IMR-90 (cell line): Measurements from ENCODE around the gene RNF182. TPM values are rescaled to one million over a fixed set of nuclear protein-coding genes. Genes with fewer than 3 reads are reported as not detected.

Experiments
- ATAC-seq: fragments of 200-7000 bp; cut with Tn5 transposase; 2 replicates; pipeline ENCODE4 v1.9.1; 2020; ENCODE audit warnings: low read depth, mild to moderate bottlenecking, moderate library complexity
- BruUV-seq: library from RNA; stranded (reverse); fragments of 400-500 nt; replicated peaks from 2 replicates; lab custom pipeline; 2021; lab: Mats Ljungman, UMichigan
- CTCF ChIA-PET: fragments of 300-600 bp; formaldehyde crosslinking; extraction: SDS; loops from one replicate; lab custom pipeline; 2021; ENCODE audit warnings: antibody characterized with exemption; lab: Yijun Ruan, JAX
- POLR2A ChIA-PET: fragments of 300-600 bp; sonication (Branson Sonifier 250); formaldehyde crosslinking; loops from one replicate; lab custom pipeline; 2022; ENCODE audit warnings: antibody characterized with exemption; ENCODE audit not compliant: unreplicated experiment; lab: Charles Lee
- DNase-seq: peaks from one replicate; pipeline ENCODE4 v3.0.0; 2013
- H2AFZ ChIP-seq: replicated peaks from 2 replicates; pipeline ENCODE3; 2013; ENCODE audit warnings: low read length, mild to moderate bottlenecking; ENCODE audit not compliant: poor library complexity
- H2AK5ac ChIP-seq: 2 replicates; pipeline ENCODE4 v1.6.1; 2013; ENCODE audit warnings: low read depth, low read length, inconsistent platforms
- H2AK9ac ChIP-seq: replicated peaks from 2 replicates; pipeline ENCODE3; 2013; ENCODE audit warnings: mild to moderate bottlenecking, low read depth, low read length, moderate library complexity; ENCODE audit not compliant: poor library complexity
- H2BK120ac ChIP-seq: 2 replicates; pipeline ENCODE4 v1.6.1; 2013; ENCODE audit warnings: low read depth, low read length, inconsistent platforms
- H2BK15ac ChIP-seq: 3 replicates; pipeline ENCODE4 v1.6.1; 2013; ENCODE audit warnings: low read depth, low read length, inconsistent platforms
- H2BK20ac ChIP-seq: 2 replicates; pipeline ENCODE4 v1.6.1; 2013; ENCODE audit warnings: low read depth, mild to moderate bottlenecking, inconsistent platforms, low read length, moderate library complexity
- H2BK5ac ChIP-seq: 2 replicates; pipeline ENCODE4 v1.6.1; 2013; ENCODE audit warnings: mild to moderate bottlenecking, low read depth, low read length, inconsistent platforms; ENCODE audit not compliant: poor library complexity, severe bottlenecking
- H3K14ac ChIP-seq: replicated peaks from 2 replicates; pipeline ENCODE4 v1.6.1; 2013; ENCODE audit warnings: low read depth, low read length, inconsistent platforms
- H3K18ac ChIP-seq: 2 replicates; pipeline ENCODE4 v1.6.1; 2013; ENCODE audit warnings: low read depth, low read length, control low read depth
- H3K23ac ChIP-seq: 2 replicates; pipeline ENCODE4 v1.6.1; 2013; ENCODE audit warnings: low read depth, low read length, inconsistent platforms
- H3K27ac ChIP-seq: 2 replicates; pipeline ENCODE4 v1.5.1; 2013; ENCODE audit warnings: mild to moderate bottlenecking, control low read depth, low read length; ENCODE audit not compliant: insufficient read depth
- H3K27me3 ChIP-seq: 2 replicates; pipeline ENCODE4 v1.6.1; 2013; ENCODE audit warnings: low read length; ENCODE audit not compliant: control insufficient read depth, insufficient read depth
- H3K36me3 ChIP-seq: 2 replicates; pipeline ENCODE4 v1.6.1; 2013; ENCODE audit warnings: low read length, mixed read lengths; ENCODE audit not compliant: control insufficient read depth, insufficient read depth
- H3K4ac ChIP-seq: 2 replicates; pipeline ENCODE4 v1.6.1; 2013; ENCODE audit warnings: low read depth, low read length, inconsistent platforms
- H3K4me1 ChIP-seq: 2 replicates; pipeline ENCODE4 v1.6.1; 2013; ENCODE audit warnings: low read length, mixed read lengths; ENCODE audit not compliant: control insufficient read depth, insufficient read depth
- H3K4me2 ChIP-seq: 2 replicates; pipeline ENCODE4 v1.6.1; 2013; ENCODE audit warnings: low read depth, mild to moderate bottlenecking, control low read depth, low read length, moderate library complexity
- H3K4me3 ChIP-seq: 2 replicates; pipeline ENCODE4 v1.5.1; 2013; ENCODE audit warnings: low read depth, mild to moderate bottlenecking, control low read depth, low read length, moderate library complexity; ENCODE audit not compliant: insufficient read depth
- H3K56ac ChIP-seq: 2 replicates; pipeline ENCODE4 v1.6.1; 2013; ENCODE audit warnings: low read length, inconsistent platforms; ENCODE audit not compliant: insufficient read depth; ENCODE audit errors: extremely low read depth
- H3K79me1 ChIP-seq, 2 experiments: 2 replicates each; pipeline ENCODE4 v1.6.1; 2013; ENCODE audit warnings: low read length in 2 of 2, inconsistent platforms in 1 of 2, low read depth in 1 of 2
- H3K9ac ChIP-seq: 2 replicates; pipeline ENCODE4 v1.6.1; 2013; ENCODE audit warnings: low read depth, low read length, control low read depth
- H3K9me1 ChIP-seq: 2 replicates; pipeline ENCODE4 v1.6.1; 2013; ENCODE audit warnings: low read length, inconsistent platforms; ENCODE audit not compliant: insufficient read depth
- H3K9me3 ChIP-seq: 2 replicates; pipeline ENCODE4 v1.6.1; 2013; ENCODE audit warnings: low read length; ENCODE audit not compliant: control insufficient read depth, insufficient read depth
- H4K20me1 ChIP-seq: 2 replicates; pipeline ENCODE4 v1.6.1; 2013; ENCODE audit warnings: low read length, inconsistent platforms; ENCODE audit not compliant: insufficient read depth
- H4K5ac ChIP-seq: 2 replicates; pipeline ENCODE4 v1.6.1; 2013; ENCODE audit warnings: mild to moderate bottlenecking, low read depth, low read length, control low read depth
- H4K8ac ChIP-seq, 2 experiments: 2 replicates each; pipeline ENCODE4 v1.6.1; 2013; ENCODE audit warnings: low read depth in 2 of 2, low read length in 2 of 2, control low read depth in 1 of 2, inconsistent platforms in 1 of 2
- H4K91ac ChIP-seq: 2 replicates; pipeline ENCODE4 v1.6.1; 2013; ENCODE audit warnings: low read depth, low read length, inconsistent platforms; ENCODE audit not compliant: insufficient read depth
- CEBPB ChIP-seq: IDR thresholded peaks from 2 replicates; pipeline ENCODE4 v1.6.1; 2012; ENCODE audit warnings: low read depth, low read length, improper control_type of control experiment
- CHD1 ChIP-seq: IDR thresholded peaks from 2 replicates; pipeline ENCODE4 v1.6.1; 2012; ENCODE audit warnings: low read depth, low read length, improper control_type of control experiment
- ELK1 ChIP-seq: fragments of 150-350 bp; IDR thresholded peaks from 2 replicates; pipeline ENCODE4 v1.6.1; 2016; ENCODE audit warnings: low read depth, mild to moderate bottlenecking, low read length, moderate library complexity, borderline replicate concordance
- MAFK ChIP-seq: IDR thresholded peaks from 2 replicates; pipeline ENCODE4 v1.6.1; 2012; ENCODE audit warnings: low read depth, low read length, improper control_type of control experiment
- NFE2L2 ChIP-seq: fragments of 150-350 bp; IDR thresholded peaks from 2 replicates; pipeline ENCODE4 v1.6.1; 2016; ENCODE audit warnings: low read depth, mild to moderate bottlenecking, low read length
- RCOR1 ChIP-seq: IDR thresholded peaks from 2 replicates; pipeline ENCODE4 v1.6.1; 2012; ENCODE audit warnings: mild to moderate bottlenecking, low read length, improper control_type of control experiment; ENCODE audit not compliant: insufficient replicate concordance
- SMC3 ChIP-seq: fragments of 150-350 bp; IDR thresholded peaks from 2 replicates; pipeline ENCODE4 v1.6.1; 2016; ENCODE audit warnings: low read depth, mild to moderate bottlenecking, antibody characterized with exemption, low read length, moderate library complexity
- WGBS, 2 experiments: methylation state at CpG; one replicate each; pipeline versions ENCODE4 v1.1.5 to v1.1.7; 2013; ENCODE audit warnings: missing lambda C conversion rate in 2 of 2; ENCODE audit not compliant: insufficient read length in 1 of 2; ENCODE audit errors: extremely low coverage in 2 of 2; 5-methylcytosine and 5-hydroxymethylcytosine counted together
- dilution Hi-C: fragments of 300-500 bp; cut with HindIII; formaldehyde crosslinking; loops from one replicate; pipeline ENCODE4 v1.14.3; 2018; ENCODE audit warnings: low sequenced_read_pairs; ENCODE audit not compliant: unreplicated experiment
- in situ Hi-C: fragments of 300-500 bp; cut with MboI; formaldehyde crosslinking; loops from 3 replicates; pipeline ENCODE4 v1.14.3; 2019; ENCODE audit warnings: low sequenced_read_pairs, inconsistent platforms, mixed read lengths
- intact Hi-C: fragments of 100-400 bp; cut with micrococcal nuclease; formaldehyde crosslinking; loops from 2 replicates; pipeline ENCODE4 v1.10.0; 2022
- polyA plus RNA-seq, 3 experiments: library from polyadenylated mRNA; depleted of rRNA; stranded (reverse); fragments of >200 nt; gene quantifications; 2 replicates each; pipeline ENCODE4 v1.2.3, GENCODE V29; 2012; ENCODE audit warnings: low replicate concordance in 1 of 3
- total RNA-seq: library from RNA; depleted of rRNA; stranded (reverse); fragments of >200 nt; gene quantifications from 2 replicates; pipeline ENCODE4 v1.2.3, GENCODE V29; 2012

The RNF182 gene
- total and polyA plus RNA-seq, 2 of the 4 experiments (the other 2 are of a cell fraction), result 4.1 to 9.1 TPM

GRCh38 chr6:13989496-13990144, 64.9 kb downstream of the RNF182 start (continued):
- no peak for TF ChIP-seq ELK1

GRCh38 chr6:13990796-13991195, 66.0 kb downstream of the RNF182 start:
- Histone ChIP-seq H3K27ac (no peak overlapping the region), H3K27me3 (no peaks in the 10 kb centered on the region), H3K56ac (no peak overlapping the region), H2AK9ac (no peak overlapping the region), H4K8ac (no peak overlapping the region), H2BK20ac (no peak overlapping the region), H2AFZ (no peak overlapping the region), H3K14ac (no peak overlapping the region), H3K23ac (no peak overlapping the region), H3K4ac (no peak overlapping the region), H3K4me3 (no peak overlapping the region), H4K91ac (no peak overlapping the region), H4K20me1 (no peaks in the 10 kb centered on the region), H3K18ac (no peak overlapping the region), H3K9me1 (peaks cover 4% of the 10 kb centered on the region; the same call in 1 of the 2 replicates), H2BK5ac (no peak overlapping the region), H2BK15ac (no peak overlapping the region), H3K9me3 (no peaks in the 10 kb centered on the region), H3K79me1 (no peaks in the 10 kb centered on the region), H3K4me2 (no peak overlapping the region), H3K36me3 (no peaks in the 10 kb centered on the region), H3K4me1 (peaks cover 2% of the 10 kb centered on the region; the same call in 1 of the 2 replicates), H2BK120ac (no peak overlapping the region), H3K9ac (no peak overlapping the region), H2AK5ac (no peak overlapping the region), H4K5ac (no peak overlapping the region)
- in situ Hi-C loops (no loop called here), dilution Hi-C loops (no loop called here), intact Hi-C loops (no loop called here)
- ChIA-PET POLR2A (no interaction called here), CTCF (no interaction called here)
- no peak for DNase-seq
- WGBS, 2 experiments, result no CpG with 5 or more reads among the region's 3 CpGs
- TF ChIP-seq RCOR1, result no peak
- no peak for TF ChIP-seq NFE2L2
- TF ChIP-seq CHD1, result no peak
- no peak for TF ChIP-seq SMC3
- no peak for TF ChIP-seq MAFK
- no peak for TF ChIP-seq CEBPB
- no peak for ATAC-seq
- no TSS peak for BruUV-seq
